Measurements from ENCODE around the gene TCF25. TPM values are rescaled to one million over a fixed set of nuclear protein-coding genes. Genes with fewer than 3 reads are reported as not detected.
"Not testable (repeated sequence)": the region's sequence is repeated elsewhere in the genome, so short reads cannot be mapped to it uniquely, and the experiment has no call there.

TCF25 gene
- total and polyA plus RNA-seq, 2 donors (not counting 1 experiment from before 2014, with no cell fraction given), result 150 to 176 TPM

- DNase-seq (ENCODE audit: low read depth in 2 of 2), result no peak
- no peak overlapping the region for H3K4me3 ChIP-seq (replicated peaks in 1 of 4; ENCODE audit: control extremely low read depth in 1 of 4, insufficient read depth in 1 of 4, low read depth in 3 of 4, low read length in 4 of 4)
- TF ChIP-seq, protein P1, sequence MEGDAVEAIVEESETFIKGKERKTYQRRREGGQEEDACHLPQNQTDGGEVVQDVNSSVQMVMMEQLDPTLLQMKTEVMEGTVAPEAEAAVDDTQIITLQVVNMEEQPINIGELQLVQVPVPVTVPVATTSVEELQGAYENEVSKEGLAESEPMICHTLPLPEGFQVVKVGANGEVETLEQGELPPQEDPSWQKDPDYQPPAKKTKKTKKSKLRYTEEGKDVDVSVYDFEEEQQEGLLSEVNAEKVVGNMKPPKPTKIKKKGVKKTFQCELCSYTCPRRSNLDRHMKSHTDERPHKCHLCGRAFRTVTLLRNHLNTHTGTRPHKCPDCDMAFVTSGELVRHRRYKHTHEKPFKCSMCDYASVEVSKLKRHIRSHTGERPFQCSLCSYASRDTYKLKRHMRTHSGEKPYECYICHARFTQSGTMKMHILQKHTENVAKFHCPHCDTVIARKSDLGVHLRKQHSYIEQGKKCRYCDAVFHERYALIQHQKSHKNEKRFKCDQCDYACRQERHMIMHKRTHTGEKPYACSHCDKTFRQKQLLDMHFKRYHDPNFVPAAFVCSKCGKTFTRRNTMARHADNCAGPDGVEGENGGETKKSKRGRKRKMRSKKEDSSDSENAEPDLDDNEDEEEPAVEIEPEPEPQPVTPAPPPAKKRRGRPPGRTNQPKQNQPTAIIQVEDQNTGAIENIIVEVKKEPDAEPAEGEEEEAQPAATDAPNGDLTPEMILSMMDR (conservative IDR thresholded peaks at IDR 0.05 in 1 of 2, IDR thresholded peaks at IDR 0.05 in 1 of 2; ENCODE audit: low read depth in 1 of 2, low read length in 2 of 2), result no peak
- no peak for TF ChIP-seq EZH2 (IDR thresholded peaks at IDR 0.05; ENCODE audit: low read length, missing control alignments)
These were observed 40.3 kb downstream of the TCF25 start for GRCh38 chr16:89913408-89914387.

DNA sequence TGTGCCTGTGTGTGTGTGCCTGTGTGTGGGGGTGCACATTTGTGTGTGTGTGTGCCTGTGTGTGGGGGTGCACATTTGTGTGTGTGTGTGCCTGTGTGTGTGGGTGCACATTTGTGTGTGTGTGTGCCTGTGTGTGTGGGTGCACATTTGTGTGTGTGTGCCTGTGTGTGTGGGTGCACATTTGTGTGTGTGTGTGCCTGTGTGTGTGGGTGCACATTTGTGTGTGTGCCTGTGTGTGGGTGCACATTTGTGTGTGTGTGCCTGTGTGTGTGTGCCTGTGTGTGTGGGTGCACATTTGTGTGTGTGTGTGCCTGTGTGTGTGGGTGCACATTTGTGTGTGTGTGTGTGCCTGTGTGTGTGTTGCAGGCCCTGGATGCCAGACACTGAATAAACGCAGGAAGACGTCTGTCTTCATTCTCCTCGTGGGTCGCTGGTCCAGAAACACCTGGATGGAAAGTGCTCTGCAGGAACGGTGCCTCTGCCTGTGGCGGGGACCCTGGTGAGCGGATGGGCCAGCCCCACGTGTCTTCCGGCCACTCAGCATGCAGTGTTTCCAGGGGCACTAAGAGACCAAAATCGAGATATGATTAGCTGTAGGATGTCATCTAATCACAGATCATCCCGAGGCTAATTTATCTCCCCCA, 41.4 kb downstream of the TCF25 start:
- H3K4me1 ChIP-seq (ENCODE audit: control insufficient read depth, extremely low read depth, insufficient read depth, low read length); H2AFZ ChIP-seq (ENCODE audit: low read length); H3K4me2 ChIP-seq (ENCODE audit: extremely low read depth, insufficient read depth, low read length); H3K9ac ChIP-seq (ENCODE audit: insufficient read depth, low read length); H3K27ac ChIP-seq (ENCODE audit: insufficient read depth, low read length); H4K20me1 ChIP-seq (ENCODE audit: control insufficient read depth, extremely low read depth, insufficient read depth, low read length); H3K79me2 ChIP-seq (ENCODE audit: control insufficient read depth, insufficient read depth, low read length); H3K9me3 ChIP-seq (ENCODE audit: control insufficient read depth, insufficient read depth, low read depth, low read length); H3K27me3 ChIP-seq (ENCODE audit: control insufficient read depth, insufficient read depth, low read length); DNase-seq (ENCODE audit: low read depth in 2 of 2); H3K4me3 ChIP-seq (replicated peaks in 1 of 4; ENCODE audit: control extremely low read depth in 1 of 4, insufficient read depth in 1 of 4, low read depth in 3 of 4, low read length in 4 of 4): not testable (repeated sequence)
- peaks cover 27% of the 10 kb centered on the region for H3K36me3 ChIP-seq (ENCODE audit: control insufficient read depth, insufficient read depth, low read length)

More at GRCh38 chr16:89913408-89914387, 40.3 kb downstream of the TCF25 start:
- Histone ChIP-seq H3K4me1 (ENCODE audit: control insufficient read depth, extremely low read depth, insufficient read depth, low read length) (peaks cover 8% of the 10 kb centered on the region), H3K27me3 (ENCODE audit: control insufficient read depth, insufficient read depth, low read length) (no peaks in the 10 kb centered on the region), H3K79me2 (ENCODE audit: control insufficient read depth, insufficient read depth, low read length) (no peaks in the 10 kb centered on the region), H3K36me3 (ENCODE audit: control insufficient read depth, insufficient read depth, low read length) (peaks cover 29% of the 10 kb centered on the region), H3K9ac (ENCODE audit: insufficient read depth, low read length) (no peak overlapping the region), H4K20me1 (ENCODE audit: control insufficient read depth, extremely low read depth, insufficient read depth, low read length) (no peaks in the 10 kb centered on the region), H3K27ac (ENCODE audit: insufficient read depth, low read length) (no peak overlapping the region), H3K4me2 (ENCODE audit: extremely low read depth, insufficient read depth, low read length) (no peak overlapping the region), H3K9me3 (ENCODE audit: control insufficient read depth, insufficient read depth, low read depth, low read length) (no peaks in the 10 kb centered on the region), H2AFZ (ENCODE audit: low read length) (no peak overlapping the region)

DNA sequence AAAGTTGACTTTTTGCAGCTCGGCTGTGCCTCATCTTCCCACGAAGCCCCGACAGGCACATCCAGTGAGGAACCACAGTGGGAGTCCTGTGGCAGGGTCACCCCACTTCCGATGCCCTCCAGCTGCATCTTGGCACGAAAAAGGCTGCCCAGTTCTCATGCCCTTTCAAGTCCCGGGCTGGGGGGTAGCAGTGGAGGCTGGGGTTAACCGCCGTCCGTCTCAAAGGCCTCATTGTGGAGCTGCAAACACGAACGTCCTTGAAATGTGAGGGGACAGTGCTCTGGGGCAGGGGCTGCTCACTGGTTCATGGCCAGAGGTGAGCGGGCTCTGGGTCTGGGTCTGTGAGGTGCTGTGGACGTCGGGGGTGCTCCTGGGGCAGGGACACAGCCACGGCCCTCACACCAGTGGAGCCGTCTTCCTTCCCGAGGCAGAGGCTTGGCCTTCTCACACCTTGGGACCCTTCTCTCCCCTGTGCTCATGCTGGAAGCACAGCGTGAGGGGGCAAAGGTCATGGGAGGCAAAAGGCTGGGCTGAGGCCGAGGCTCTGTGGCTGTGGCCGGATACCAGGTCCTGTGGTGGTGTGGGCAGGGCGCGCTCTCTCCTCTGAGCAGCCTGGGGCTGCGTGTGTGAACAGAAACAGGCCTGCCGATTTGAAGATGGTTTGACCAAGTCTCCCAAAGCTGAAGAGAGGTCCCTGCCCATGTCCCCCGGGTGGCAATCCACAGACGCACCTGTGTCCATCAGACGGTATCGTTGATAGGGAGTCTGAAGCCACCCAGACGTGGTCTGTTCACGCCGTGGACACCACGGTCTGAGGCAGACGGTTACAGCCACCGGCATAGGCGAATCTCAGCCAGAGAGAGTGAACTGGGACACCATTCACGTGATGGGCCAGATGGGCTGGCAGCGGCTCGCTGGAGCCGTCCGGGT, 42.2 kb downstream of the TCF25 start:
- TF ChIP-seq, protein P1 (conservative IDR thresholded peaks at IDR 0.05 in 1 of 2, IDR thresholded peaks at IDR 0.05 in 1 of 2; ENCODE audit: low read depth in 1 of 2, low read length in 2 of 2), result no peak
- TF ChIP-seq EZH2 (IDR thresholded peaks at IDR 0.05; ENCODE audit: low read length, missing control alignments), result no peak
- Histone ChIP-seq H4K20me1 (ENCODE audit: control insufficient read depth, extremely low read depth, insufficient read depth, low read length) (no peaks in the 10 kb centered on the region), H3K27ac (ENCODE audit: insufficient read depth, low read length) (no peak overlapping the region), H3K79me2 (ENCODE audit: control insufficient read depth, insufficient read depth, low read length) (no peaks in the 10 kb centered on the region), H3K36me3 (ENCODE audit: control insufficient read depth, insufficient read depth, low read length) (peaks cover 19% of the 10 kb centered on the region), H2AFZ (ENCODE audit: low read length) (no peak overlapping the region), H3K4me3 (replicated peaks in 1 of 4; ENCODE audit: control extremely low read depth in 1 of 4, insufficient read depth in 1 of 4, low read depth in 3 of 4, low read length in 4 of 4) (no peak overlapping the region), H3K4me2 (ENCODE audit: extremely low read depth, insufficient read depth, low read length) (no peak overlapping the region), H3K4me1 (ENCODE audit: control insufficient read depth, extremely low read depth, insufficient read depth, low read length) (peaks cover 9% of the 10 kb centered on the region), H3K9ac (ENCODE audit: insufficient read depth, low read length) (no peak overlapping the region), H3K9me3 (ENCODE audit: control insufficient read depth, insufficient read depth, low read depth, low read length) (no peaks in the 10 kb centered on the region), H3K27me3 (ENCODE audit: control insufficient read depth, insufficient read depth, low read length) (no peaks in the 10 kb centered on the region)
- DNase-seq (ENCODE audit: low read depth in 2 of 2), result no peak
